GM21381 (cell line): ENCODE measurements around the gene SNRPA.
"Not testable (repeated sequence)": the region's sequence is repeated elsewhere in the genome, so short reads cannot be mapped to it uniquely, and the experiment has no call there.

ENCODE experiments used
- ATAC-seq: cut with Tn5 transposase; IDR thresholded peaks from one replicate; pipeline ENCODE4 v1.9.1; 2021; ENCODE audit warnings: mild to moderate bottlenecking, moderate library complexity; ENCODE audit not compliant: unreplicated experiment

Gene SNRPA

GRCh38 chr19:40743926-40744325 lies 7.1 kb upstream of the SNRPA start:
- no peak for ATAC-seq

GRCh38 chr19:40744554-40745401 lies 6.2 kb upstream of the SNRPA start:
- ATAC-seq: no peak

GRCh38 chr19:40745402-40745780 lies 5.6 kb upstream of the SNRPA start:
- ATAC-seq: no peak

- no peak for ATAC-seq
Observed at GRCh38 chr19:40747536-40747935, 3.5 kb upstream of the SNRPA start.

GRCh38 chr19:40750058-40750873 lies 737 bp upstream of the SNRPA start, which contains the start of gene ACTMAP:
Gene ACTMAP (minus strand): TSS chr19:40750477. CDS start chr19:40749803, 674 bp downstream.
- ATAC-seq: peak; percentile 83

- ATAC-seq: no peak
Observed at GRCh38 chr19:40752257-40752781, 1.3 kb downstream of the SNRPA start.

GRCh38 chr19:40754611-40755247 lies 3.7 kb downstream of the SNRPA start:
- ATAC-seq: no peak

- no peak for ATAC-seq
Observed at GRCh38 chr19:40755248-40755624, 4.2 kb downstream of the SNRPA start.

GRCh38 chr19:40755791-40756190 lies 4.8 kb downstream of the SNRPA start:
- ATAC-seq: no peak

- no peak for ATAC-seq
Observed at GRCh38 chr19:40756502-40757110, 5.6 kb downstream of the SNRPA start.

- no peak for ATAC-seq
Observed at GRCh38 chr19:40758491-40758890, 7.5 kb downstream of the SNRPA start.

- ATAC-seq: no peak
Observed at GRCh38 chr19:40759352-40759751, 8.3 kb downstream of the SNRPA start.

- no peak for ATAC-seq
Observed at GRCh38 chr19:40762754-40763470, 11.9 kb downstream of the SNRPA start.

GRCh38 chr19:40763526-40763925 lies 12.5 kb downstream of the SNRPA start:
- ATAC-seq: no peak

GRCh38 chr19:40763963-40764362 lies 13.0 kb downstream of the SNRPA start:
- ATAC-seq: no peak

GRCh38 chr19:40766385-40766784 lies 15.4 kb downstream of the SNRPA start:
- ATAC-seq: not testable (repeated sequence)

GRCh38 chr19:40768869-40769268 lies 17.9 kb downstream of the SNRPA start:
- no peak for ATAC-seq

- ATAC-seq: not testable (repeated sequence)
Observed at GRCh38 chr19:40771101-40771862, 20.3 kb downstream of the SNRPA start.

- no peak for ATAC-seq
Observed at GRCh38 chr19:40774916-40775631, 24.1 kb downstream of the SNRPA start, which contains the start of gene MIA. Gene MIA (plus strand): TSS chr19:40775521. CDS start chr19:40775543, 22 bp downstream.
